A549 (cell line): ENCODE data around the gene SLC22A9. TPM values are rescaled to one million over a fixed set of nuclear protein-coding genes. Genes with fewer than 3 reads are reported as not detected.

Source experiments
- ATAC-seq, 2 experiments: fragments of 200-7000 bp in 1 of 2; fragments of >200 bp in 1 of 2; cut with Nextera tagmentation in 1 of 2; cut with Tn5 transposase in 1 of 2; 3 replicates each; pipeline versions ENCODE4 v1.8.0 to v1.9.1; 2018 to 2020; ENCODE audit warnings: mild to moderate bottlenecking in 1 of 2, moderate library complexity in 1 of 2
- CTCF ChIA-PET: fragments of 300-600 bp; sonication (Branson Sonifier 250); formaldehyde crosslinking; extraction: SDS; loops from one replicate; lab custom pipeline; 2021; ENCODE audit warnings: antibody characterized with exemption, inconsistent platforms; lab: Yijun Ruan, JAX
- POLR2A ChIA-PET: fragments of 350-600 bp; formaldehyde crosslinking; extraction: SDS; loops from one replicate; lab custom pipeline; 2021; ENCODE audit warnings: antibody characterized with exemption, inconsistent platforms; lab: Yijun Ruan, JAX
- DNase-seq, 2 experiments: peaks; one replicate each; pipeline versions ENCODE4 v3.0.0 to v3.0.0-alpha.2; 2011 to 2016; ENCODE audit warnings: low read depth in 1 of 2, low spot score in 1 of 2
- FAIRE-seq: peaks from 2 replicates; lab custom pipeline; 2011; peaks lifted over from hg19 to GRCh38; lab: Jason Lieb, UNC
- H3K27ac ChIP-seq, 2 experiments: fragments of >200 bp; sonication (Bioruptor Twin); formaldehyde crosslinking; 3 replicates each; pipeline ENCODE4 v1.5.1; 2016 to 2017
- H3K4me1 ChIP-seq: fragments of >200 bp; sonication (Bioruptor Twin); formaldehyde crosslinking; 3 replicates; pipeline ENCODE4 v1.6.1; 2016
- H3K4me2 ChIP-seq: fragments of >200 bp; sonication (Bioruptor Twin); formaldehyde crosslinking; 3 replicates; pipeline ENCODE4 v1.6.1; 2016
- H3K4me3 ChIP-seq: fragments of >200 bp; sonication (Bioruptor Twin); formaldehyde crosslinking; 3 replicates; pipeline ENCODE4 v1.5.1; 2016
- H3K9me3 ChIP-seq: fragments of >200 bp; sonication (Bioruptor Twin); formaldehyde crosslinking; 3 replicates; pipeline ENCODE4 v1.6.1; 2016
- BCL3 ChIP-seq: fragments of >200 bp; sonication (Bioruptor Twin); formaldehyde crosslinking; IDR thresholded peaks from 3 replicates; pipeline ENCODE4 v1.6.1; 2016
- CBX2 ChIP-seq: fragments of 200-600 bp; sonication (generic); IDR thresholded peaks from 2 replicates; pipeline ENCODE4 v1.6.1; 2016; ENCODE audit warnings: low read depth, mild to moderate bottlenecking, borderline replicate concordance
- CBX8 ChIP-seq: fragments of 200-600 bp; sonication (generic); IDR thresholded peaks from 2 replicates; pipeline ENCODE4 v1.6.1; 2016
- EHF ChIP-seq: fragments of 250-450 bp; sonication (Bioruptor Pico); IDR thresholded peaks from 2 replicates; pipeline ENCODE4 v1.5.0; 2020; ENCODE audit warnings: mild to moderate bottlenecking
- EHMT2 ChIP-seq: fragments of 200-600 bp; sonication (generic); IDR thresholded peaks from 2 replicates; pipeline ENCODE4 v1.6.1; 2016; ENCODE audit warnings: antibody characterized with exemption, low read depth, mild to moderate bottlenecking, moderate library complexity
- ESRRA ChIP-seq: fragments of 150-350 bp; IDR thresholded peaks from 2 replicates; pipeline ENCODE4 v1.6.1; 2014; ENCODE audit warnings: mild to moderate bottlenecking, low read length, borderline replicate concordance
- GATA3 ChIP-seq: IDR thresholded peaks from 2 replicates; pipeline ENCODE4 v1.6.1; 2012; ENCODE audit warnings: borderline replicate concordance
- HEYL ChIP-seq: fragments of 250-450 bp; sonication (Bioruptor Pico); IDR thresholded peaks from 2 replicates; pipeline ENCODE4 v1.8.0; 2021; ENCODE audit warnings: mild to moderate bottlenecking, moderate library complexity
- NFE2L2 ChIP-seq: fragments of 150-350 bp; conservative IDR thresholded peaks from 2 replicates; pipeline ENCODE4 v1.6.1; 2014; ENCODE audit warnings: low read length
- NPAS2 ChIP-seq: fragments of 250-450 bp; sonication (Bioruptor Pico); IDR thresholded peaks from 2 replicates; pipeline ENCODE4 v1.8.0; 2022; ENCODE audit warnings: mild to moderate bottlenecking, moderate library complexity, borderline replicate concordance
- NR3C1 ChIP-seq: fragments of >200 bp; sonication (Bioruptor Twin); formaldehyde crosslinking; IDR thresholded peaks from 3 replicates; pipeline ENCODE4 v1.6.1; 2017
- PBX3 ChIP-seq: IDR thresholded peaks from 2 replicates; pipeline ENCODE4 v1.6.1; 2012
- POLR2A ChIP-seq: IDR thresholded peaks from 2 replicates; pipeline ENCODE4 v1.6.1; 2012; ENCODE audit warnings: mild to moderate bottlenecking, low read length
- POLR2AphosphoS2 ChIP-seq: conservative IDR thresholded peaks from 2 replicates; pipeline ENCODE4 v1.6.1; 2012; ENCODE audit warnings: low read length, improper control_type of control experiment, inconsistent platforms
- RAD21 ChIP-seq, 2 experiments: fragments of >200 bp in 1 of 2; sonication (Bioruptor Twin) in 1 of 2; formaldehyde crosslinking in 1 of 2; IDR thresholded peaks in 1 of 2; conservative IDR thresholded peaks in 1 of 2; 2 replicates in 1 of 2; 3 replicates in 1 of 2; pipeline ENCODE4 v1.6.1; 2012 to 2018; ENCODE audit warnings: inconsistent platforms in 1 of 2
- RARB ChIP-seq: fragments of 250-450 bp; sonication (Bioruptor Pico); IDR thresholded peaks from 2 replicates; pipeline ENCODE4 v1.8.0; 2021; ENCODE audit warnings: mild to moderate bottlenecking, moderate library complexity
- RNF2 ChIP-seq: fragments of 200-600 bp; sonication (generic); IDR thresholded peaks from 2 replicates; pipeline ENCODE4 v1.6.1; 2016; ENCODE audit warnings: low read depth, mild to moderate bottlenecking, antibody characterized with exemption, moderate library complexity, borderline replicate concordance
- ZFP36 ChIP-seq: fragments of 450-650 bp; IDR thresholded peaks from 2 replicates; pipeline ENCODE4 v1.6.1; 2014; ENCODE audit warnings: borderline replicate concordance; ENCODE audit not compliant: partially characterized antibody
- ZSCAN20 ChIP-seq: fragments of 250-450 bp; sonication (Bioruptor Pico); IDR thresholded peaks from 2 replicates; pipeline ENCODE4 v1.8.0; 2022; ENCODE audit warnings: mild to moderate bottlenecking, moderate library complexity
- WGBS: methylation state at CpG from one replicate; pipeline ENCODE4 v1.1.6; 2017; ENCODE audit errors: missing lambda C conversion rate; 5-methylcytosine and 5-hydroxymethylcytosine counted together
- polyA plus RNA-seq, 4 experiments: library from polyadenylated mRNA; depleted of rRNA in 3 of 4; stranded (reverse); fragments of >200 nt; fragmentation: RNase III in 1 of 4; extraction: RNeasy Plus Mini Kit Qiagen cat#74134 plus additional on column Dnase treatment in 1 of 4; gene quantifications; 2 replicates in 3 of 4; 3 replicates in 1 of 4; pipeline ENCODE4 v1.2.3, GENCODE V29; 2011 to 2017
- TF ChIP-seq, protein P1 (sequence below): fragments of 200-600 bp; sonication (generic); IDR thresholded peaks from 2 replicates; pipeline ENCODE4 v1.6.1; 2016; ENCODE audit warnings: antibody characterized with exemption, mild to moderate bottlenecking, moderate library complexity
- TF ChIP-seq, protein P2 (sequence below): fragments of 250-450 bp; sonication (Bioruptor Pico); IDR thresholded peaks from 2 replicates; pipeline ENCODE4 v1.5.0; 2020; ENCODE audit warnings: low read depth, mild to moderate bottlenecking, moderate library complexity
- TF ChIP-seq, protein P3 (sequence below): IDR thresholded peaks from 2 replicates; pipeline ENCODE4 v1.6.1; 2012
- TF ChIP-seq, protein P4 (sequence below): fragments of 150-350 bp; IDR thresholded peaks from 2 replicates; pipeline ENCODE4 v1.6.1; 2014; ENCODE audit warnings: low read depth, mild to moderate bottlenecking, low read length

Gene SLC22A9
- polyA plus RNA-seq, 2 of the 4 experiments (the other 2 are of a cell fraction), result not detected

DNA sequence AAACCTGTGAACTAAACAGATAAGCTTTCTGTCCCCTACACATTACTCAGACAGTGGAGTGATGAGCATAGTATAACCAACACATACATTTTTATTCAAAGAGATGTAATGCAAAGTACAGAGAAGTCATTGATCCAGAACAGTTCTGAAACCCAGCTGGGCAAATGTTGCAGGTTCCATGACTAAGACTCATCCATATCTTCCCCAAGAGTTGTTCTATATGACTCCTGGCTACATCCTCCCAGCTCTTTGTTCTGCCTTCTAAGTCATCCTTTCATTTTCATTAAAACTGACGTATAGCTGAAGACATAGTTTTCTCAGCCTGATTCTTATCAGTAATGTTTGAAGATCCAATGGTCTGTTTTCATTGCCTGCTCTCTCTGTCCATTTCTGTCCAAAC, 74.1 kb downstream of the SLC22A9 start:
- Histone ChIP-seq H3K9me3 (no peaks in the 10 kb centered on the region), H3K4me1 (no peaks in the 10 kb centered on the region), H3K27ac (no peak overlapping the region)

GRCh38 chr11:63444160-63444559, 74.6 kb downstream of the SLC22A9 start:
- no peak overlapping the region for H3K27ac ChIP-seq
- ATAC-seq, result no peak
- no peaks in the 10 kb centered on the region for H3K9me3 ChIP-seq
- no peak for FAIRE-seq
- no peak overlapping the region for H3K4me2 ChIP-seq
- DNase-seq, result no peak
- no peaks in the 10 kb centered on the region for H3K4me1 ChIP-seq
- TF ChIP-seq NR3C1 (no peak), RNF2 (no peak), POLR2AphosphoS2 (no peak), NPAS2 (no peak), CBX2 (no peak), ZFP36 (no peak), GATA3 (no peak), RAD21 (conservative IDR thresholded peaks at IDR 0.05 in 1 of 2, IDR thresholded peaks at IDR 0.05 in 1 of 2) (no peak), EHMT2 (no peak), POLR2A (no peak), EHF (CRISPR knock-in tag) (no peak), PBX3 (no peak), ZSCAN20 (CRISPR knock-in tag) (no peak)
- TF ChIP-seq, protein P1, sequence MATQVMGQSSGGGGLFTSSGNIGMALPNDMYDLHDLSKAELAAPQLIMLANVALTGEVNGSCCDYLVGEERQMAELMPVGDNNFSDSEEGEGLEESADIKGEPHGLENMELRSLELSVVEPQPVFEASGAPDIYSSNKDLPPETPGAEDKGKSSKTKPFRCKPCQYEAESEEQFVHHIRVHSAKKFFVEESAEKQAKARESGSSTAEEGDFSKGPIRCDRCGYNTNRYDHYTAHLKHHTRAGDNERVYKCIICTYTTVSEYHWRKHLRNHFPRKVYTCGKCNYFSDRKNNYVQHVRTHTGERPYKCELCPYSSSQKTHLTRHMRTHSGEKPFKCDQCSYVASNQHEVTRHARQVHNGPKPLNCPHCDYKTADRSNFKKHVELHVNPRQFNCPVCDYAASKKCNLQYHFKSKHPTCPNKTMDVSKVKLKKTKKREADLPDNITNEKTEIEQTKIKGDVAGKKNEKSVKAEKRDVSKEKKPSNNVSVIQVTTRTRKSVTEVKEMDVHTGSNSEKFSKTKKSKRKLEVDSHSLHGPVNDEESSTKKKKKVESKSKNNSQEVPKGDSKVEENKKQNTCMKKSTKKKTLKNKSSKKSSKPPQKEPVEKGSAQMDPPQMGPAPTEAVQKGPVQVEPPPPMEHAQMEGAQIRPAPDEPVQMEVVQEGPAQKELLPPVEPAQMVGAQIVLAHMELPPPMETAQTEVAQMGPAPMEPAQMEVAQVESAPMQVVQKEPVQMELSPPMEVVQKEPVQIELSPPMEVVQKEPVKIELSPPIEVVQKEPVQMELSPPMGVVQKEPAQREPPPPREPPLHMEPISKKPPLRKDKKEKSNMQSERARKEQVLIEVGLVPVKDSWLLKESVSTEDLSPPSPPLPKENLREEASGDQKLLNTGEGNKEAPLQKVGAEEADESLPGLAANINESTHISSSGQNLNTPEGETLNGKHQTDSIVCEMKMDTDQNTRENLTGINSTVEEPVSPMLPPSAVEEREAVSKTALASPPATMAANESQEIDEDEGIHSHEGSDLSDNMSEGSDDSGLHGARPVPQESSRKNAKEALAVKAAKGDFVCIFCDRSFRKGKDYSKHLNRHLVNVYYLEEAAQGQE, result no peak
- TF ChIP-seq, protein P2, sequence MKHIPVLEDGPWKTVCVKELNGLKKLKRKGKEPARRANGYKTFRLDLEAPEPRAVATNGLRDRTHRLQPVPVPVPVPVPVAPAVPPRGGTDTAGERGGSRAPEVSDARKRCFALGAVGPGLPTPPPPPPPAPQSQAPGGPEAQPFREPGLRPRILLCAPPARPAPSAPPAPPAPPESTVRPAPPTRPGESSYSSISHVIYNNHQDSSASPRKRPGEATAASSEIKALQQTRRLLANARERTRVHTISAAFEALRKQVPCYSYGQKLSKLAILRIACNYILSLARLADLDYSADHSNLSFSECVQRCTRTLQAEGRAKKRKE, result no peak
- TF ChIP-seq, protein P3, sequence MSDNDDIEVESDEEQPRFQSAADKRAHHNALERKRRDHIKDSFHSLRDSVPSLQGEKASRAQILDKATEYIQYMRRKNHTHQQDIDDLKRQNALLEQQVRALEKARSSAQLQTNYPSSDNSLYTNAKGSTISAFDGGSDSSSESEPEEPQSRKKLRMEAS, result no peak
- WGBS, result 24% methylated on average over 2 of the region's 2 CpGs
- POLR2A ChIA-PET, result no interaction called here
- H3K4me3 ChIP-seq, result no peak overlapping the region
- CTCF ChIA-PET, result no interaction called here

More for the DNA sequence above, 74.1 kb downstream of the SLC22A9 start:
- Histone ChIP-seq H3K4me2 (no peak overlapping the region), H3K4me3 (no peak overlapping the region)
- CTCF ChIA-PET, result no interaction called here
- no peak for DNase-seq
- FAIRE-seq, result no peak
- 9% methylated on average over 1 of the region's 1 CpG for WGBS
- no peak for TF ChIP-seq NFE2L2
- TF ChIP-seq, all 56 proteins: peak for 0
- ATAC-seq, result no peak
- POLR2A ChIA-PET, result no interaction called here

GRCh38 chr11:63445118-63445517, 75.5 kb downstream of the SLC22A9 start:
- FAIRE-seq, result no peak
- ATAC-seq, result no peak
- Histone ChIP-seq H3K4me3 (no peak overlapping the region), H3K9me3 (no peaks in the 10 kb centered on the region), H3K4me2 (no peak overlapping the region)
- 39% methylated on average over 2 of the region's 2 CpGs for WGBS
- TF ChIP-seq BCL3 (no peak), EHMT2 (no peak), ESRRA (no peak), NR3C1 (no peak), CBX2 (no peak), HEYL (no peak), CBX8 (no peak), RARB (CRISPR knock-in tag) (no peak)
- TF ChIP-seq, protein P4, sequence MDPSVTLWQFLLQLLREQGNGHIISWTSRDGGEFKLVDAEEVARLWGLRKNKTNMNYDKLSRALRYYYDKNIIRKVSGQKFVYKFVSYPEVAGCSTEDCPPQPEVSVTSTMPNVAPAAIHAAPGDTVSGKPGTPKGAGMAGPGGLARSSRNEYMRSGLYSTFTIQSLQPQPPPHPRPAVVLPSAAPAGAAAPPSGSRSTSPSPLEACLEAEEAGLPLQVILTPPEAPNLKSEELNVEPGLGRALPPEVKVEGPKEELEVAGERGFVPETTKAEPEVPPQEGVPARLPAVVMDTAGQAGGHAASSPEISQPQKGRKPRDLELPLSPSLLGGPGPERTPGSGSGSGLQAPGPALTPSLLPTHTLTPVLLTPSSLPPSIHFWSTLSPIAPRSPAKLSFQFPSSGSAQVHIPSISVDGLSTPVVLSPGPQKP, result no peak
- TF ChIP-seq, all 56 proteins: peak for 0
- POLR2A ChIA-PET, result no interaction called here
- Histone ChIP-seq H3K4me1 (no peaks in the 10 kb centered on the region), H3K27ac (no peak overlapping the region)
- CTCF ChIA-PET, result no interaction called here
- no peak for DNase-seq
